ENCODE data around the gene IFT80.

DNA sequence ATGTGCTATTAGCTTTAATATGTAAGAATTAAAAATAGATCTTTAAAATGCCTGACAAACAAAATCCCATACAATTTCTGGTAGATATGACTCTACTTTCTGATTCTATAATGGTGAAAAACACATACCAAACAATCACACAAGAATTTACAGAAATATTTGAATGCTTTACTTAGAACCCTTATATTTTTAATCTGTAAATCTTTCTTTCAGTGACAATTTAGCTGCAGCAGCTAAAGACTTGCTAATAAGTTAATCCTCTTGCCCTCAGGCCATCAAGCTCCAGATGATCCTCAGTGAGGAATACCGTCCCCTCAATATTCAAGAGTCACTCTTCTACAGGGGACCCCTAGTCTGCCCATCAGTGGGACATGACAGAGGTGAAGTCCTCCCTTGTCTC, 118.2 kb downstream of the IFT80 start:
- TF ChIP-seq, protein P1, sequence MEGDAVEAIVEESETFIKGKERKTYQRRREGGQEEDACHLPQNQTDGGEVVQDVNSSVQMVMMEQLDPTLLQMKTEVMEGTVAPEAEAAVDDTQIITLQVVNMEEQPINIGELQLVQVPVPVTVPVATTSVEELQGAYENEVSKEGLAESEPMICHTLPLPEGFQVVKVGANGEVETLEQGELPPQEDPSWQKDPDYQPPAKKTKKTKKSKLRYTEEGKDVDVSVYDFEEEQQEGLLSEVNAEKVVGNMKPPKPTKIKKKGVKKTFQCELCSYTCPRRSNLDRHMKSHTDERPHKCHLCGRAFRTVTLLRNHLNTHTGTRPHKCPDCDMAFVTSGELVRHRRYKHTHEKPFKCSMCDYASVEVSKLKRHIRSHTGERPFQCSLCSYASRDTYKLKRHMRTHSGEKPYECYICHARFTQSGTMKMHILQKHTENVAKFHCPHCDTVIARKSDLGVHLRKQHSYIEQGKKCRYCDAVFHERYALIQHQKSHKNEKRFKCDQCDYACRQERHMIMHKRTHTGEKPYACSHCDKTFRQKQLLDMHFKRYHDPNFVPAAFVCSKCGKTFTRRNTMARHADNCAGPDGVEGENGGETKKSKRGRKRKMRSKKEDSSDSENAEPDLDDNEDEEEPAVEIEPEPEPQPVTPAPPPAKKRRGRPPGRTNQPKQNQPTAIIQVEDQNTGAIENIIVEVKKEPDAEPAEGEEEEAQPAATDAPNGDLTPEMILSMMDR (IDR thresholded peaks at IDR 0.05 in 2 of 3, conservative IDR thresholded peaks at IDR 0.05 in 1 of 3; ENCODE audit: control insufficient read depth in 2 of 3, extremely low read depth in 1 of 3, insufficient read depth in 1 of 3, low read depth in 3 of 3, low read length in 3 of 3): no peak
- TF ChIP-seq MTA3 (IDR thresholded peaks at IDR 0.05; ENCODE audit: borderline replicate concordance, low read length): no peak

Measured in GM12878 (cell line).